Thyroid gland (tissue), 4 donors: Measurements from ENCODE around the gene CTNS. TPM values are rescaled to one million over a fixed set of nuclear protein-coding genes. Genes with fewer than 3 reads are reported as not detected.

ENCODE experiments used
- DNase-seq, 2 donors: peaks; one replicate each; pipeline ENCODE4 v3.0.0-alpha.2; 2019
- H3K27ac ChIP-seq, 3 donors: fragments of 200-600 bp; sonication (generic); 1 replicate in 2 of 3; 2 replicates in 1 of 3; pipeline ENCODE4 v1.5.1; 2016 to 2019; ENCODE audit warnings: mild to moderate bottlenecking in 1 of 3, moderate library complexity in 1 of 3
- H3K27me3 ChIP-seq: fragments of 200-600 bp; sonication (generic); one replicate; pipeline ENCODE4 v1.5.1; 2019
- H3K36me3 ChIP-seq, 2 donors: fragments of 200-600 bp; sonication (generic); one replicate each; pipeline ENCODE4 v1.5.1; 2016 to 2019
- H3K4me1 ChIP-seq, 2 donors: fragments of 200-600 bp; sonication (generic); one replicate each; pipeline ENCODE4 v1.5.1; 2017 to 2019
- H3K4me3 ChIP-seq, 3 donors: fragments of 200-600 bp; sonication (generic); replicated peaks in 1 of 3; 1 replicate in 2 of 3; 2 replicates in 1 of 3; pipeline ENCODE4 v1.5.1; 2016; ENCODE audit warnings: mild to moderate bottlenecking in 1 of 3
- H3K9me3 ChIP-seq: fragments of 200-600 bp; sonication (generic); one replicate; pipeline ENCODE4 v1.5.1; 2017
- POLR2A ChIP-seq, 2 donors: fragments of 450-650 bp; IDR thresholded peaks; one replicate each; pipeline ENCODE4 v1.6.1; 2017; ENCODE audit warnings: antibody characterized with exemption in 2 of 2, mild to moderate bottlenecking in 2 of 2, moderate library complexity in 1 of 2
- WGBS, 2 donors: methylation state at CpG; one replicate each; pipeline ENCODE4 v1.1.5; 2017; 5-methylcytosine and 5-hydroxymethylcytosine counted together
- intact Hi-C: fragments of 100-400 bp; cut with DNase I; formaldehyde crosslinking; loops from one replicate; pipeline ENCODE4 v1.15.1; 2023
- total RNA-seq, 4 donors: library from RNA; depleted of rRNA; stranded (reverse); fragments of >200 nt; gene quantifications; one replicate each; pipeline ENCODE4 v1.2.3, GENCODE V29; 2016
- TF ChIP-seq, protein P1 (sequence below), 6 experiments: fragments of 200-600 bp in 3 of 6; fragments of 450-650 bp in 3 of 6; sonication (generic) in 3 of 6; IDR thresholded peaks; one replicate each; pipeline ENCODE4 v1.5.1; 2016 to 2019; ENCODE audit warnings: antibody characterized with exemption in 6 of 6, mild to moderate bottlenecking in 2 of 6, inconsistent platforms in 1 of 6, moderate library complexity in 1 of 6

The CTNS gene
- total RNA-seq, 4 donors from 2014 or later: 21.4 to 36.6 (median 28.6) TPM

DNA sequence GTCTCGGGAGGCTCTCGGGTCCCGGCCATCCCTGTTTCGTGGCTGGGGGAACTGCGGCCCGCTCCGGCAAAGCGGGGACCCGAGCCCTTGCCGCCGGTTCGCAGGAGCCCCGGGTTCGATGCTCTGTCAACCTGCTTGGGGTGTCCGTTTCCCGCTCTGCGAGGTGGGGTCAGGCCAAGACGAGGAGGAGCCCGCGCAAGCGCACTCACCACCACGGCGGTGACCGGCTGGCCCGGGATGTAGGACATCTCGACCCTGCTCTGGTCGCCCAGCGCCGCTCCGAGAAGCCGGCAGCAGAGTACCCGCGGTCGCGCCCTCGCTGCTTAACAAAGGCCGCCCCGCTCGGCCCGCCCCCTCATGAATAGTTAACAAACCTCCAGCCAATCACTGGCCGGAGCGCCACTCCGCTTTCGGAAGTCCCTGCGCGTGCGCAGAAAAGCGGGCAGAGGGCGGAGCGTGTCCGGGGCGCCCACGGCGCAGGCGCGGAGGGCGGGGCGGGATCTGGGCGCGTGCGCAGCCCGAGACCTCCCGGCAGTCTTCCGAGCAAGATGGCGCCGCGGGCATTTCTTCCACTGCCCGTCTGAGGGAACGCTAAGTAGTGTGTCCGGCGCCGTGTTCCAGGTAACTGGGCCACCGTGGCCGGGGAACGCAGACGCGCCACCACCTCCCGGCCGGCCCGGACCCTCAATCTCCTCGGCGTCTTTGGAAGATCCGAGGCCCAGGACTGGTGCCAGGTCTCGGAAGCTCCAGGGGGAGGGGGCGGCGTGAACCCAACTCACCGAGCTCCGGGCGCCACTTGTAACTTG is 31.9 kb downstream of the CTNS start, which contains the start of the genes EMC6 and TAX1BP3:
TSS of gene EMC6 (plus strand) at position 534 of the 806 bp plus-strand sequence. CDS start 335 bp downstream, outside the sequence.
TSS of gene TAX1BP3 (minus strand) at position 300 of the 806 bp plus-strand sequence. CDS start at position 248, 52 bp downstream.
- peak within 1 kb of the TSS; percentile 80 to 99 (median 83) for H3K4me3 ChIP-seq
- intact Hi-C loops: no loop called here
- TF ChIP-seq, protein P1, sequence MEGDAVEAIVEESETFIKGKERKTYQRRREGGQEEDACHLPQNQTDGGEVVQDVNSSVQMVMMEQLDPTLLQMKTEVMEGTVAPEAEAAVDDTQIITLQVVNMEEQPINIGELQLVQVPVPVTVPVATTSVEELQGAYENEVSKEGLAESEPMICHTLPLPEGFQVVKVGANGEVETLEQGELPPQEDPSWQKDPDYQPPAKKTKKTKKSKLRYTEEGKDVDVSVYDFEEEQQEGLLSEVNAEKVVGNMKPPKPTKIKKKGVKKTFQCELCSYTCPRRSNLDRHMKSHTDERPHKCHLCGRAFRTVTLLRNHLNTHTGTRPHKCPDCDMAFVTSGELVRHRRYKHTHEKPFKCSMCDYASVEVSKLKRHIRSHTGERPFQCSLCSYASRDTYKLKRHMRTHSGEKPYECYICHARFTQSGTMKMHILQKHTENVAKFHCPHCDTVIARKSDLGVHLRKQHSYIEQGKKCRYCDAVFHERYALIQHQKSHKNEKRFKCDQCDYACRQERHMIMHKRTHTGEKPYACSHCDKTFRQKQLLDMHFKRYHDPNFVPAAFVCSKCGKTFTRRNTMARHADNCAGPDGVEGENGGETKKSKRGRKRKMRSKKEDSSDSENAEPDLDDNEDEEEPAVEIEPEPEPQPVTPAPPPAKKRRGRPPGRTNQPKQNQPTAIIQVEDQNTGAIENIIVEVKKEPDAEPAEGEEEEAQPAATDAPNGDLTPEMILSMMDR (IDR thresholded peaks at IDR 0.05): no peak
- TF ChIP-seq POLR2A (IDR thresholded peaks at IDR 0.05): peak; percentile 71 to 96
- H3K9me3 ChIP-seq: no peaks in the 10 kb centered on the region
- WGBS, 2 donors: 0% methylated on average over 9 to 16 of the region's 89 CpGs
- H3K27me3 ChIP-seq: no peaks in the 10 kb centered on the region
- peak within 1 kb of the TSS; percentile 89 to 99 (median 98) for H3K27ac ChIP-seq
- peak; percentile 99 for DNase-seq
- peaks cover 14 to 25% of the 10 kb centered on the region in 2 donors for H3K4me1 ChIP-seq
- H3K36me3 ChIP-seq: peaks cover 11 to 14% of the 10 kb centered on the region in 2 donors

DNA sequence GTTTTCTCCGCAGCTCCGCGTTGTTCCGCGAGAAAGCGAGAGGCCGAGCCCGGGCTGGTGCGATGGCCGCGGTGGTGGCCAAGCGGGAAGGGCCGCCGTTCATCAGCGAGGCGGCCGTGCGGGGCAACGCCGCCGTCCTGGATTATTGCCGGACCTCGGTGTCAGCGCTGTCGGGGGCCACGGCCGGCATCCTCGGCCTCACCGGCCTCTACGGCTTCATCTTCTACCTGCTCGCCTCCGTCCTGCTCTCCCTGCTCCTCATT is 32.5 kb downstream of the CTNS start:
- H3K27ac ChIP-seq: peak overlapping the region; percentile 73 to 81 (median 74)
- no peak for DNase-seq
- intact Hi-C loops: no loop called here
- H3K4me3 ChIP-seq: peak overlapping the region; percentile 80 to 99 (median 83)
- H3K9me3 ChIP-seq: no peaks in the 10 kb centered on the region
- TF ChIP-seq POLR2A (IDR thresholded peaks at IDR 0.05): no peak
- TF ChIP-seq, protein P1 (IDR thresholded peaks at IDR 0.05): no peak
- 0% methylated on average over 17 to 21 of the region's 32 CpGs for WGBS, 2 donors
- peaks cover 6 to 9% of the 10 kb centered on the region in 2 donors for H3K36me3 ChIP-seq
- no peaks in the 10 kb centered on the region for H3K27me3 ChIP-seq
- H3K4me1 ChIP-seq: peaks cover 14 to 25% of the 10 kb centered on the region in 2 donors

DNA sequence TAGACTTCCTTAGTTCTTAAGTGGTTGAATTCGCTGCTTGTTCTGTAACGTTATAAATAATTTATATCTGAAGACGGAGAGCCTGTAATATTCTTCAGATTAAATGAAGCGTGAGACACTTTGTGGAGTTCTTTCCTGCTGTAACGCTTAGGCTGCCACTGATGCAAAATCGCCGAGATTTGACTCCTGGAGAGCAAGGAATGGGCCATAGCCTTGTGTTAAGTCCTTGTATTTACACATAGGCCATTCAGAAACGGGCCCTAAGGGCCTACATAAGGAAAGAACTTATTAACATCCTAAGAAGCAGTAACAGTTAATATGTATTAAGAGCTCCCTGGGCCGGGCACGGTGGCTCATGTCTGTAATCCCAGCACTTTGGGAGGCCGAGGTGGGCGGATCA is 33.0 kb downstream of the CTNS start:
- no peak overlapping the region for H3K27ac ChIP-seq
- intact Hi-C loops: no loop called here

DNA sequence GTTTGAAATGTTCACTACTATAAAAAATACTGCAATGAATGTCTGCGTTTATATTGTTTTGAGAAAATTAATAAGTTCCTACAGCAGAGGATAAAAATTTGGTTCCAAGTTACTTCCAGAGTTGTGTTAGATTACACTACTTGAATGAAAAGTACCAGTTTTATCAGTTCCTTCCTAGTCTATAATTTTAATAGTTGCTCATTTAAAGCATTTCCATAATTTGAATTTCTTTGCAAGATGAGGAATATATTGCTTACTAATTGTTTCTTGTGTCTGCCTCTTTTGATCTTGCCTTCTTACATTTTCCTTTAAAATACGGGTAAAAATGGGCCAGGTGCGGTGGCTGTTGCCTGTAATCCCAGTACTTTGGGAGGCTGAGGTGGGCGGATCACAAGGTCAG is 36.0 kb downstream of the CTNS start:
- Histone ChIP-seq H3K4me1 (peaks cover 9 to 10% of the 10 kb centered on the region in 2 donors), H3K4me3 (no peak overlapping the region), H3K9me3 (no peaks in the 10 kb centered on the region), H3K27me3 (no peaks in the 10 kb centered on the region), H3K36me3 (no peaks in the 10 kb centered on the region), H3K27ac (no peak overlapping the region)
- intact Hi-C loops: no loop called here
- DNase-seq: no peak
- WGBS, 2 donors: 94 to 96% methylated on average over 4 of the region's 4 CpGs
- no peak for TF ChIP-seq POLR2A (IDR thresholded peaks at IDR 0.05)
- TF ChIP-seq, protein P1 (IDR thresholded peaks at IDR 0.05): no peak

More for the DNA sequence above, 33.0 kb downstream of the CTNS start:
- Histone ChIP-seq H3K27me3 (no peaks in the 10 kb centered on the region), H3K4me1 (peaks cover 14 to 25% of the 10 kb centered on the region in 2 donors), H3K36me3 (peaks cover under 1 to 4% of the 10 kb centered on the region in 2 donors), H3K9me3 (no peaks in the 10 kb centered on the region), H3K4me3 (peak overlapping the region in 2 of 3 donors; percentile 83 to 99)
- no peak for DNase-seq
- 39 to 43% methylated on average over 11 to 12 of the region's 12 CpGs for WGBS, 2 donors
- TF ChIP-seq POLR2A (IDR thresholded peaks at IDR 0.05): no peak
- TF ChIP-seq, protein P1 (IDR thresholded peaks at IDR 0.05): no peak

DNA sequence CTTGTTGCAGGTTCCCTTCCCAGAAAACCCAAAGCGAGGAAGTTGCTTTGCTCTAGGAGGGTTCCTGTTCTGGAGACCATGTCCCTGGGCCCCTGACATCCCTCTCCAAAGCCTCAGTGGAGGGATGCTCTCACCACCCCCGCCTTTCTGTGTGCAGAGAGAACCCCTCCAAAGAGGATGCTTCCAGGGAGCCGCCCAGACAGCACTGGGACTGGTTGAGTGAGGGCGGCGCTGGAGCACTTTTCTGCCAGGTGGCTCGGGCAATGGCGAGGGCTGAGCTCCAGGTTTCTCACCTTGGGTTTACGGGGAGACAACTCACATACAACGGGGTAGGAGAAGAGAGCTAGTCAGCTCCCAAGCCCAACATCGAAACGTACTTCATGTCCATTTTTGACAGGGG is 39.3 kb downstream of the CTNS start:
- no peak for DNase-seq
- no peaks in the 10 kb centered on the region for H3K27me3 ChIP-seq
- no peaks in the 10 kb centered on the region for H3K9me3 ChIP-seq
- H3K4me1 ChIP-seq: no peaks in the 10 kb centered on the region
- 78 to 85% methylated on average over 10 to 11 of the region's 11 CpGs for WGBS, 2 donors
- no peak overlapping the region for H3K27ac ChIP-seq
- no peak overlapping the region for H3K4me3 ChIP-seq
- TF ChIP-seq, protein P1 (IDR thresholded peaks at IDR 0.05): no peak
- no peak for TF ChIP-seq POLR2A (IDR thresholded peaks at IDR 0.05)
- H3K36me3 ChIP-seq: no peaks in the 10 kb centered on the region
- intact Hi-C loops: no loop called here
